Measurements from ENCODE around the gene SNPH.

GRCh38 chr20:1328680-1329330 lies 62.7 kb downstream of the SNPH start, which contains the start of gene SDCBP2:
- TF ChIP-seq SP1 (IDR thresholded peaks at IDR 0.05) (no peak), NFRKB (IDR thresholded peaks at IDR 0.05) (no peak), FOXM1 (IDR thresholded peaks at IDR 0.05; ENCODE audit: borderline replicate concordance) (no peak), SUZ12 (IDR thresholded peaks at IDR 0.05) (no peak), FOXA1 (IDR thresholded peaks at IDR 0.05) (no peak), CTBP1 (IDR thresholded peaks at IDR 0.05; ENCODE audit: borderline replicate concordance) (no peak), ZNF384 (IDR thresholded peaks at IDR 0.05) (no peak), HDGF (IDR thresholded peaks at IDR 0.05; ENCODE audit: borderline replicate concordance) (no peak), BHLHE40 (IDR thresholded peaks at IDR 0.05; ENCODE audit: borderline replicate concordance) (no peak), FOXK2 (IDR thresholded peaks at IDR 0.05) (no peak)
